T-cell (primary cell): ENCODE measurements around the gene PEAR1. TPM values are rescaled to one million over a fixed set of nuclear protein-coding genes. Genes with fewer than 3 reads are reported as not detected.

Source experiments
- ATAC-seq, 4 experiments: fragments of 200-7000 bp in 3 of 4; fragments of 150-1000 bp in 1 of 4; cut with Tn5 transposase; replicated peaks in 1 of 4; 1 replicate in 3 of 4; 2 replicates in 1 of 4; pipeline ENCODE4 v1.10.0; 2021; ENCODE audit warnings: moderate library complexity in 3 of 4, mild to moderate bottlenecking in 2 of 4, moderate number of reproducible peaks in 1 of 4
- CTCF ChIA-PET, 2 donors: fragments of 300-600 bp; sonication (Branson Sonifier 250); formaldehyde crosslinking; loops; one replicate each; lab custom pipeline; 2022; ENCODE audit warnings: antibody characterized with exemption in 2 of 2; lab: Charles Lee
- POLR2A ChIA-PET, 2 donors: fragments of 300-600 bp; sonication (Branson Sonifier 250); formaldehyde crosslinking; loops; one replicate each; lab custom pipeline; 2022; ENCODE audit warnings: antibody characterized with exemption in 2 of 2; lab: Charles Lee
- DNase-seq, 35 experiments: peaks; one replicate each; pipeline versions ENCODE4 v3.0.0 to v3.0.0-alpha.2; 2013 to 2023
- H3K27ac ChIP-seq: one replicate; pipeline ENCODE4 v1.5.1; 2013; ENCODE audit warnings: low read length
- H3K27me3 ChIP-seq, 2 experiments: replicated peaks in 1 of 2; 1 replicate in 1 of 2; 2 replicates in 1 of 2; pipeline versions ENCODE4 v1.6.1 to v1.7.0; 2013; ENCODE audit warnings: low read length in 1 of 2, mixed read lengths in 1 of 2; ENCODE audit not compliant: control insufficient read depth in 2 of 2, insufficient read depth in 2 of 2; ENCODE audit errors: extremely low read depth in 1 of 2
- H3K36me3 ChIP-seq, 2 donors: 1 replicate in 1 of 2; 2 replicates in 1 of 2; pipeline versions ENCODE4 v1.6.1 to v1.7.0; 2013; ENCODE audit warnings: low read length in 1 of 2; ENCODE audit not compliant: control insufficient read depth in 2 of 2, insufficient read depth in 1 of 2; ENCODE audit errors: extremely low read depth in 1 of 2
- H3K4me1 ChIP-seq, 2 experiments: 1 replicate in 1 of 2; 2 replicates in 1 of 2; pipeline versions ENCODE4 v1.6.1 to v1.7.0; 2013; ENCODE audit warnings: low read length in 2 of 2, mixed read lengths in 1 of 2; ENCODE audit not compliant: insufficient read depth in 2 of 2, control insufficient read depth in 1 of 2; ENCODE audit errors: extremely low read depth in 1 of 2
- H3K4me3 ChIP-seq, 2 donors: 1 replicate in 1 of 2; 2 replicates in 1 of 2; pipeline versions ENCODE4 v1.5.1 to v1.7.0; 2013; ENCODE audit warnings: mild to moderate bottlenecking in 2 of 2, low read length in 1 of 2, moderate library complexity in 1 of 2; ENCODE audit not compliant: control insufficient read depth in 1 of 2; ENCODE audit errors: extremely low read depth in 1 of 2
- H3K9me3 ChIP-seq: 2 replicates; pipeline ENCODE4 v1.7.0; 2013
- H3K27ac Mint-ChIP-seq, 2 donors: one replicate each; pipeline ENCODE4 v1.8.0; 2020 to 2021; ENCODE audit warnings: mild to moderate bottlenecking in 2 of 2, mixed read lengths in 2 of 2
- H3K27me3 Mint-ChIP-seq, 2 donors: one replicate each; pipeline ENCODE4 v1.8.0; 2021 to 2022; ENCODE audit warnings: mixed read lengths in 2 of 2
- H3K36me3 Mint-ChIP-seq: one replicate; pipeline ENCODE4 v1.8.0; 2021; ENCODE audit warnings: mixed read lengths
- H3K4me1 Mint-ChIP-seq, 3 donors: one replicate each; pipeline ENCODE4 v1.8.0; 2020 to 2022; ENCODE audit warnings: mixed read lengths in 3 of 3, mild to moderate bottlenecking in 1 of 3
- H3K4me3 Mint-ChIP-seq, 3 donors: one replicate each; pipeline ENCODE4 v1.8.0; 2020 to 2022; ENCODE audit warnings: mild to moderate bottlenecking in 3 of 3, mixed read lengths in 3 of 3, moderate library complexity in 3 of 3
- H3K9me3 Mint-ChIP-seq, 3 donors: one replicate each; pipeline ENCODE4 v1.8.0; 2020 to 2022; ENCODE audit warnings: mixed read lengths in 3 of 3
- WGBS: methylation state at CpG from one replicate; pipeline ENCODE4 v1.1.5; 2013; ENCODE audit warnings: missing lambda C conversion rate; ENCODE audit not compliant: insufficient coverage; 5-methylcytosine and 5-hydroxymethylcytosine counted together
- total RNA-seq, 35 experiments: library from RNA in 6 of 35; stranded (reverse) in 6 of 35; fragments of 120-200 nt in 1 of 35; gene quantifications; one replicate each; pipeline versions ENCODE4 v1.2.1 to v1.2.4 and lab custom pipeline; 2013 to 2026

The PEAR1 gene
- total RNA-seq, 5 donors from 2014 or later (not counting 1 experiment from before 2014, with no cell fraction given), result 0.09 to 0.67 (median 0.28) TPM

GRCh38 chr1:156875341-156875615 is 18.2 kb upstream of the PEAR1 start:
- Histone ChIP-seq H3K27ac (no peak overlapping the region), H3K27me3 (peaks cover 0 to 52% of the 10 kb centered on the region in 2 experiments), H3K4me3 (no peak overlapping the region), H3K36me3 (no peaks in the 10 kb centered on the region), H3K9me3 (no peaks in the 10 kb centered on the region), H3K4me1 (no peaks in the 10 kb centered on the region)
- Mint-ChIP-seq H3K4me1 (no peaks in the 10 kb centered on the region), H3K27ac (no peak overlapping the region), H3K36me3 (no peaks in the 10 kb centered on the region), H3K9me3 (no peaks in the 10 kb centered on the region), H3K4me3 (no peak overlapping the region), H3K27me3 (peaks cover 14 to 21% of the 10 kb centered on the region in 2 donors)
- ATAC-seq (no peak), DNase-seq (no peak)
- ChIA-PET POLR2A (no interaction called here), CTCF (no interaction called here)
- 75% methylated on average over 3 of the region's 5 CpGs for WGBS

GRCh38 chr1:156876281-156876680 is 17.2 kb upstream of the PEAR1 start:
- WGBS, result 59% methylated on average over 12 of the region's 21 CpGs
- Mint-ChIP-seq H3K36me3 (no peaks in the 10 kb centered on the region), H3K27ac (no peak overlapping the region), H3K9me3 (no peaks in the 10 kb centered on the region), H3K27me3 (peaks cover 15 to 29% of the 10 kb centered on the region in 2 donors), H3K4me3 (no peak overlapping the region), H3K4me1 (no peaks in the 10 kb centered on the region)
- Histone ChIP-seq H3K9me3 (no peaks in the 10 kb centered on the region), H3K27ac (no peak overlapping the region), H3K4me1 (no peaks in the 10 kb centered on the region), H3K4me3 (no peak overlapping the region), H3K36me3 (no peaks in the 10 kb centered on the region), H3K27me3 (peaks cover 0 to 60% of the 10 kb centered on the region in 2 experiments)
- DNase-seq (no peak), ATAC-seq (no peak)
- POLR2A ChIA-PET, result no interaction called here
- CTCF ChIA-PET, result interaction anchor here in 1 of 2 donors (0.5 kb wide), 1 partner anchor 275 kb away, joined by 3 read pairs; the partner anchor contains the start of gene GPATCH4

DNA sequence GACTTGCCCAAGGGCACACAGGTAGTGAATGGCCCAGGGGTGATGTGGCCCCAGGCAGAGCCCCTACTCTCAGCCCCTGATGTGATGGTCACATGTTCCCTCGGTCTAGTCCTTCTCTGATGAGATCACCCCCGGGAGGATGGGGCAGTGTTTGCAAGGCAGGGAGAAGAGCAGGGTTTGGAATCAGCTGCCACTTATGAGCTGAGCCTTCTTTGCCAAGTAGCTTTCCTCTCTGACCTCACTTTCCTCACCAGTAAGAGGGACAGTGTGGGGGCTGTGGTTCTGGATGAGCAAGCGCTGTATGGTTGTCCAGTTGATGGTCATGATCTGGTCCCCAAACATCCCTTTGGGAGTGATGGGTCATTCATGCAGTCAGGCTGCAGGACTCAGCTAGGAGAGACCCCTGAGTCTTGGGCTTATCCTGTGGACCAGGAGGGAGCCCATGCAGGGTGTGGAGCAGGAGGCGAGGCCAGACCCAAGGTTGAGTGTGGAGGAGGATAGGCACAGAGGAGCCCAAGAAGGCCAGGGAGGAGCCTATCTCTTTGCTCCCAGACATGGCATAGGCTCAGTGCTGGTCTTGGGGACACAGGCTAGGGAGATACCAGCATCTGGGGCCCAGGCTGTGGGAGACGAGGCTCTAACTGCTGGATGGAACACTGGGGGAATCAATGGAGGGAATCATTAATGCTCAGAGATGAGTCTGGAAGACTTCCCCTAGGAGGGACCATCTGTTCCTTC is 15.9 kb upstream of the PEAR1 start:
- no peaks in the 10 kb centered on the region for H3K9me3 Mint-ChIP-seq
- no peak overlapping the region for H3K4me3 Mint-ChIP-seq
- H3K27ac ChIP-seq, result no peak overlapping the region
- no peaks in the 10 kb centered on the region for H3K36me3 Mint-ChIP-seq
- H3K4me1 Mint-ChIP-seq, result no peaks in the 10 kb centered on the region
- DNase-seq (no peak), ATAC-seq (no peak)
- H3K4me1 ChIP-seq, result no peaks in the 10 kb centered on the region
- CTCF ChIA-PET, result no interaction called here
- H3K4me3 ChIP-seq, result no peak overlapping the region
- no peaks in the 10 kb centered on the region for H3K36me3 ChIP-seq
- peaks cover 0 to 71% of the 10 kb centered on the region in 2 experiments for H3K27me3 ChIP-seq
- H3K27ac Mint-ChIP-seq, result no peak overlapping the region
- 90% methylated on average over 2 of the region's 5 CpGs for WGBS
- no peaks in the 10 kb centered on the region for H3K9me3 ChIP-seq
- peaks cover 15 to 33% of the 10 kb centered on the region in 2 donors for H3K27me3 Mint-ChIP-seq
- POLR2A ChIA-PET, result no interaction called here

GRCh38 chr1:156879876-156880275 is 13.6 kb upstream of the PEAR1 start:
- Histone ChIP-seq H3K27ac (no peak overlapping the region), H3K4me1 (no peaks in the 10 kb centered on the region), H3K9me3 (no peaks in the 10 kb centered on the region), H3K36me3 (no peaks in the 10 kb centered on the region), H3K4me3 (no peak overlapping the region), H3K27me3 (peaks cover 0 to 78% of the 10 kb centered on the region in 2 experiments)
- H3K27me3 Mint-ChIP-seq, result peaks cover 10 to 39% of the 10 kb centered on the region in 2 donors
- POLR2A ChIA-PET, result no interaction called here
- H3K4me1 Mint-ChIP-seq, result no peaks in the 10 kb centered on the region
- 91% methylated on average over 21 of the region's 21 CpGs for WGBS
- H3K36me3 Mint-ChIP-seq, result no peaks in the 10 kb centered on the region
- DNase-seq (no peak), ATAC-seq (no peak)
- CTCF ChIA-PET, result interaction anchor here in 1 of 2 donors (0.6 kb wide), 1 partner anchor 277 kb away, joined by 3 read pairs; no protein-coding TSS in a partner anchor
- no peak overlapping the region for H3K27ac Mint-ChIP-seq
- H3K4me3 Mint-ChIP-seq, result no peak overlapping the region
- no peaks in the 10 kb centered on the region for H3K9me3 Mint-ChIP-seq

DNA sequence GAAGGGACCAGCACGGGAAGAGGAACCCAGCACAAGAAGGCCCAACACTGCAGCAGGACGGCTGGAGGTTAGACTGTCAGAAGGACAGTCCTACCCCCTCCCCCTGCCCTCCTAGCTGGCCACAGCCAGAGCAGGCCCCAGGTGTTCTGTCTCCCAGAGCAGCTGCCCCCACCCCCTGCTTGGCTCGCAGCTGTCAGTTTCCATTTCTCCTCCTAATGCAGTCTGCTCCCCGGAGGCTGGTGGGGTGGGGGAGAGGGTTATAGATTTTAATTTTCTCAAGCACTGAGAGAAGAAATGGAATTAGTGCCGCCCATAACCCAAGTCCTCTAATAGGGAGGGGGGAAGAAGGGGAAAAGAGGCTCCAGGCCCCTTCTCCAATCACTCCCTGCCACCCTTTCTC is 13.0 kb upstream of the PEAR1 start:
- WGBS, result 82% methylated on average over 2 of the region's 5 CpGs
- no peaks in the 10 kb centered on the region for H3K36me3 ChIP-seq
- Mint-ChIP-seq H3K4me1 (no peaks in the 10 kb centered on the region), H3K4me3 (no peak overlapping the region), H3K27me3 (peaks cover 10 to 39% of the 10 kb centered on the region in 2 donors), H3K27ac (no peak overlapping the region), H3K36me3 (no peaks in the 10 kb centered on the region), H3K9me3 (no peaks in the 10 kb centered on the region)
- no peak overlapping the region for H3K4me3 ChIP-seq
- H3K27me3 ChIP-seq, result peaks cover 0 to 75% of the 10 kb centered on the region in 2 experiments
- no peaks in the 10 kb centered on the region for H3K9me3 ChIP-seq
- CTCF ChIA-PET, result interaction anchor here in 1 of 2 donors (0.6 kb wide), 1 partner anchor 277 kb away, joined by 3 read pairs; no protein-coding TSS in a partner anchor
- H3K4me1 ChIP-seq, result no peaks in the 10 kb centered on the region
- POLR2A ChIA-PET, result no interaction called here
- no peak for DNase-seq
- no peak for ATAC-seq
- no peak overlapping the region for H3K27ac ChIP-seq

GRCh38 chr1:156881101-156881500 is 12.4 kb upstream of the PEAR1 start:
- Histone ChIP-seq H3K4me3 (no peak overlapping the region), H3K36me3 (no peaks in the 10 kb centered on the region), H3K27ac (no peak overlapping the region), H3K9me3 (no peaks in the 10 kb centered on the region), H3K4me1 (no peaks in the 10 kb centered on the region), H3K27me3 (peaks cover 2 to 75% of the 10 kb centered on the region in 2 experiments)
- no peak overlapping the region for H3K4me3 Mint-ChIP-seq
- no peak overlapping the region for H3K27ac Mint-ChIP-seq
- ATAC-seq (no peak), DNase-seq (no peak)
- ChIA-PET POLR2A (no interaction called here), CTCF (interaction anchor here in 1 of 2 donors (1.0 kb wide), 1 partner anchor 43 kb away, joined by 7 read pairs; no protein-coding TSS in a partner anchor)
- H3K36me3 Mint-ChIP-seq, result no peaks in the 10 kb centered on the region
- WGBS, result 74% methylated on average over 9 of the region's 10 CpGs
- peaks cover 12 to 42% of the 10 kb centered on the region in 2 donors for H3K27me3 Mint-ChIP-seq
- no peaks in the 10 kb centered on the region for H3K4me1 Mint-ChIP-seq
- H3K9me3 Mint-ChIP-seq, result no peaks in the 10 kb centered on the region
